GM23338 (cell line): ENCODE measurements around the gene ATP2B1. TPM values are rescaled to one million over a fixed set of nuclear protein-coding genes. Genes with fewer than 3 reads are reported as not detected.

Experiments used
- ATAC-seq: fragments of 200-7000 bp; cut with Tn5 transposase; 3 replicates; pipeline ENCODE4 v1.9.1; 2020
- DNase-seq: peaks from one replicate; pipeline ENCODE4 v3.0.0-alpha.2; 2015; ENCODE audit warnings: low spot score
- H2AFZ ChIP-seq: fragments of 200-600 bp; sonication (generic); 2 replicates; pipeline ENCODE4 v1.8.0; 2016; ENCODE audit warnings: antibody characterized with exemption, mild to moderate bottlenecking, moderate library complexity
- H3F3A ChIP-seq: fragments of 200-600 bp; sonication (generic); replicated peaks from 2 replicates; pipeline ENCODE4 v1.8.0; 2017; ENCODE audit warnings: antibody characterized with exemption, mixed run types, low read depth
- H3K27ac ChIP-seq: fragments of 200-600 bp; sonication (generic); 2 replicates; pipeline ENCODE4 v1.6.1; 2016; ENCODE audit warnings: low read depth
- H3K27me3 ChIP-seq: fragments of 200-600 bp; sonication (generic); 2 replicates; pipeline ENCODE4 v1.8.0; 2016; ENCODE audit warnings: mild to moderate bottlenecking, mixed run types, moderate library complexity; ENCODE audit not compliant: insufficient read depth
- H3K36me3 ChIP-seq: fragments of 200-600 bp; sonication (generic); 2 replicates; pipeline ENCODE4 v1.8.0; 2016; ENCODE audit warnings: mild to moderate bottlenecking; ENCODE audit not compliant: insufficient read depth
- H3K4me1 ChIP-seq: fragments of 200-600 bp; sonication (generic); 2 replicates; pipeline ENCODE4 v1.8.0; 2016; ENCODE audit warnings: mild to moderate bottlenecking, moderate library complexity; ENCODE audit not compliant: insufficient read depth
- H3K4me2 ChIP-seq: fragments of 200-600 bp; sonication (generic); 2 replicates; pipeline ENCODE4 v1.7.1; 2017; ENCODE audit warnings: mixed run types
- H3K4me3 ChIP-seq: fragments of 200-600 bp; sonication (generic); 2 replicates; pipeline ENCODE4 v1.6.1; 2016; ENCODE audit warnings: mixed run types
- H3K79me2 ChIP-seq: fragments of 200-600 bp; sonication (generic); replicated peaks from 2 replicates; pipeline ENCODE4 v1.8.0; 2017; ENCODE audit warnings: mild to moderate bottlenecking; ENCODE audit not compliant: insufficient read depth
- H3K9me2 ChIP-seq: fragments of 200-600 bp; sonication (generic); 2 replicates; pipeline ENCODE4 v1.8.0; 2017; ENCODE audit not compliant: insufficient read depth
- H4K20me1 ChIP-seq: fragments of 200-600 bp; sonication (generic); replicated peaks from 2 replicates; pipeline ENCODE4 v1.8.0; 2017; ENCODE audit warnings: mild to moderate bottlenecking; ENCODE audit not compliant: insufficient read depth
- H3K27ac Mint-ChIP-seq: 2 replicates; pipeline ENCODE4 v1.8.0; 2020; ENCODE audit warnings: inconsistent platforms, mild to moderate bottlenecking, moderate library complexity, mixed read lengths
- H3K27me3 Mint-ChIP-seq: 3 replicates; pipeline ENCODE4 v1.8.0; 2022; ENCODE audit warnings: low read depth, mild to moderate bottlenecking, moderate library complexity, mixed read lengths, inconsistent platforms; ENCODE audit not compliant: insufficient read depth, poor library complexity
- H3K36me3 Mint-ChIP-seq: 3 replicates; pipeline ENCODE4 v1.8.0; 2021; ENCODE audit warnings: low read depth, mild to moderate bottlenecking, inconsistent platforms, moderate library complexity, mixed read lengths
- H3K4me1 Mint-ChIP-seq: 3 replicates; pipeline ENCODE4 v1.8.0; 2020; ENCODE audit warnings: mild to moderate bottlenecking, inconsistent platforms, mixed read lengths
- H3K4me3 Mint-ChIP-seq: 3 replicates; pipeline ENCODE4 v1.8.0; 2021; ENCODE audit warnings: moderate library complexity, mild to moderate bottlenecking, inconsistent platforms, mixed read lengths
- H3K9me3 Mint-ChIP-seq: 3 replicates; pipeline ENCODE4 v1.8.0; 2020; ENCODE audit warnings: moderate library complexity, mild to moderate bottlenecking, inconsistent platforms, mixed read lengths
- CREB1 ChIP-seq: fragments of 250-450 bp; sonication (Bioruptor Pico); IDR thresholded peaks from 2 replicates; pipeline ENCODE4 v1.5.0; 2020; ENCODE audit warnings: low read depth, mild to moderate bottlenecking, moderate library complexity
- EZH2 ChIP-seq: fragments of 200-600 bp; sonication (generic); IDR thresholded peaks from one replicate; pipeline ENCODE4 v1.8.0; 2017; ENCODE audit warnings: antibody characterized with exemption, mild to moderate bottlenecking, low read depth; ENCODE audit not compliant: unreplicated experiment
- EZH2phosphoT487 ChIP-seq: fragments of 200-600 bp; sonication (generic); IDR thresholded peaks from one replicate; pipeline ENCODE4 v1.8.1; 2018; ENCODE audit warnings: antibody characterized with exemption; ENCODE audit not compliant: unreplicated experiment
- JUNB ChIP-seq: IDR thresholded peaks from one replicate; pipeline ENCODE4 v1.6.1; 2016; ENCODE audit warnings: antibody characterized with exemption; ENCODE audit not compliant: unreplicated experiment
- NANOG ChIP-seq: IDR thresholded peaks from 2 replicates; pipeline ENCODE4 v1.6.1; 2016; ENCODE audit warnings: antibody characterized with exemption, borderline replicate concordance
- POLR2AphosphoS5 ChIP-seq: IDR thresholded peaks from 2 replicates; pipeline ENCODE4 v1.6.1; 2016; ENCODE audit warnings: antibody characterized with exemption, low read depth
- STAT1 ChIP-seq: IDR thresholded peaks from one replicate; pipeline ENCODE4 v1.6.1; 2016; ENCODE audit warnings: antibody characterized with exemption; ENCODE audit not compliant: unreplicated experiment
- ZNF114 ChIP-seq: fragments of 250-450 bp; sonication (Bioruptor Pico); IDR thresholded peaks from 2 replicates; pipeline ENCODE4 v1.5.0; 2020; ENCODE audit warnings: mild to moderate bottlenecking, moderate library complexity
- ZNF331 ChIP-seq: fragments of 250-450 bp; sonication (Bioruptor Pico); IDR thresholded peaks from 2 replicates; pipeline ENCODE4 v1.5.0; 2020; ENCODE audit warnings: low read depth, mild to moderate bottlenecking, moderate library complexity
- polyA plus RNA-seq: library from polyadenylated mRNA; unstranded; fragments of >200 nt; fragmentation: Nextera tagmentation; extraction: Ambion mirVana; gene quantifications from 2 replicates; pipeline ENCODE4 v1.2.1, GENCODE V29; 2016
- total RNA-seq: library from RNA; depleted of rRNA; stranded (reverse); fragments of >200 nt; shearing (Covaris generic); gene quantifications from 2 replicates; pipeline ENCODE4 v1.2.3, GENCODE V29; 2014
- TF ChIP-seq, protein P1 (sequence below): fragments of 250-450 bp; sonication (Bioruptor Pico); IDR thresholded peaks from 2 replicates; pipeline ENCODE4 v1.5.0; 2020; ENCODE audit warnings: mild to moderate bottlenecking, moderate library complexity
- TF ChIP-seq, protein P2 (sequence below): IDR thresholded peaks from one replicate; pipeline ENCODE4 v1.6.1; 2018; ENCODE audit warnings: antibody characterized with exemption; ENCODE audit not compliant: unreplicated experiment
- TF ChIP-seq, protein P3 (sequence below): IDR thresholded peaks from 2 replicates; pipeline ENCODE4 v1.6.1; 2016; ENCODE audit warnings: antibody characterized with exemption
- TF ChIP-seq, protein P4 (sequence below), 2 experiments: fragments of 200-600 bp in 1 of 2; sonication (generic) in 1 of 2; conservative IDR thresholded peaks; 2 replicates each; pipeline versions ENCODE4 v1.5.1 to v1.6.1; 2016 to 2017; ENCODE audit warnings: antibody characterized with exemption in 2 of 2, low read depth in 2 of 2, mild to moderate bottlenecking in 2 of 2, moderate library complexity in 1 of 2

The ATP2B1 gene
- total and polyA plus RNA-seq, 2 experiments from 2014 or later = 39.3 to 42.3 TPM

DNA sequence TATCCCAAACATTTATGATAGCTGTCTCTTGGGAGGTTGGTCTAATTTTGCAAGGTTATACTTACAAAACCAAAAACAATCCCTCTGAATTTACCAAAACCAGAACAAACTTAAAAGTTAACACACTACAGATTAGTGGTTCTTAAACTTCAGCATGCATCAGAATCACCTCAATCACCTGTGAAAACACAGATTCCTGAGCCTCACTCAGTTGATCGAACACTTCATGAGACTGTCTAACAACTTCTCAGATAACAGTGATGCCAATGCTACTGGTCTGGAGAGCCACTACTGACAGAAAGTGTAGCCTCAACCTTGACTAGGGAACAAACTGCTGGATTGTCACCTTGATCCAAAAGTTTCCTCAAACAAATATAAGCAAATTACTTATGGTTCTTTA lies 44.2 kb downstream of the ATP2B1 start:
- no peak for DNase-seq
- Mint-ChIP-seq H3K36me3 (no peaks in the 10 kb centered on the region), H3K9me3 (no peaks in the 10 kb centered on the region), H3K4me3 (no peak overlapping the region), H3K27ac (no peak overlapping the region), H3K4me1 (peaks cover 3% of the 10 kb centered on the region), H3K27me3 (no peaks in the 10 kb centered on the region)
- no peaks in the 10 kb centered on the region for H3F3A ChIP-seq
- peaks cover 2% of the 10 kb centered on the region for H3K4me1 ChIP-seq
- TF ChIP-seq POLR2AphosphoS5 = no peak
- TF ChIP-seq, protein P1, sequence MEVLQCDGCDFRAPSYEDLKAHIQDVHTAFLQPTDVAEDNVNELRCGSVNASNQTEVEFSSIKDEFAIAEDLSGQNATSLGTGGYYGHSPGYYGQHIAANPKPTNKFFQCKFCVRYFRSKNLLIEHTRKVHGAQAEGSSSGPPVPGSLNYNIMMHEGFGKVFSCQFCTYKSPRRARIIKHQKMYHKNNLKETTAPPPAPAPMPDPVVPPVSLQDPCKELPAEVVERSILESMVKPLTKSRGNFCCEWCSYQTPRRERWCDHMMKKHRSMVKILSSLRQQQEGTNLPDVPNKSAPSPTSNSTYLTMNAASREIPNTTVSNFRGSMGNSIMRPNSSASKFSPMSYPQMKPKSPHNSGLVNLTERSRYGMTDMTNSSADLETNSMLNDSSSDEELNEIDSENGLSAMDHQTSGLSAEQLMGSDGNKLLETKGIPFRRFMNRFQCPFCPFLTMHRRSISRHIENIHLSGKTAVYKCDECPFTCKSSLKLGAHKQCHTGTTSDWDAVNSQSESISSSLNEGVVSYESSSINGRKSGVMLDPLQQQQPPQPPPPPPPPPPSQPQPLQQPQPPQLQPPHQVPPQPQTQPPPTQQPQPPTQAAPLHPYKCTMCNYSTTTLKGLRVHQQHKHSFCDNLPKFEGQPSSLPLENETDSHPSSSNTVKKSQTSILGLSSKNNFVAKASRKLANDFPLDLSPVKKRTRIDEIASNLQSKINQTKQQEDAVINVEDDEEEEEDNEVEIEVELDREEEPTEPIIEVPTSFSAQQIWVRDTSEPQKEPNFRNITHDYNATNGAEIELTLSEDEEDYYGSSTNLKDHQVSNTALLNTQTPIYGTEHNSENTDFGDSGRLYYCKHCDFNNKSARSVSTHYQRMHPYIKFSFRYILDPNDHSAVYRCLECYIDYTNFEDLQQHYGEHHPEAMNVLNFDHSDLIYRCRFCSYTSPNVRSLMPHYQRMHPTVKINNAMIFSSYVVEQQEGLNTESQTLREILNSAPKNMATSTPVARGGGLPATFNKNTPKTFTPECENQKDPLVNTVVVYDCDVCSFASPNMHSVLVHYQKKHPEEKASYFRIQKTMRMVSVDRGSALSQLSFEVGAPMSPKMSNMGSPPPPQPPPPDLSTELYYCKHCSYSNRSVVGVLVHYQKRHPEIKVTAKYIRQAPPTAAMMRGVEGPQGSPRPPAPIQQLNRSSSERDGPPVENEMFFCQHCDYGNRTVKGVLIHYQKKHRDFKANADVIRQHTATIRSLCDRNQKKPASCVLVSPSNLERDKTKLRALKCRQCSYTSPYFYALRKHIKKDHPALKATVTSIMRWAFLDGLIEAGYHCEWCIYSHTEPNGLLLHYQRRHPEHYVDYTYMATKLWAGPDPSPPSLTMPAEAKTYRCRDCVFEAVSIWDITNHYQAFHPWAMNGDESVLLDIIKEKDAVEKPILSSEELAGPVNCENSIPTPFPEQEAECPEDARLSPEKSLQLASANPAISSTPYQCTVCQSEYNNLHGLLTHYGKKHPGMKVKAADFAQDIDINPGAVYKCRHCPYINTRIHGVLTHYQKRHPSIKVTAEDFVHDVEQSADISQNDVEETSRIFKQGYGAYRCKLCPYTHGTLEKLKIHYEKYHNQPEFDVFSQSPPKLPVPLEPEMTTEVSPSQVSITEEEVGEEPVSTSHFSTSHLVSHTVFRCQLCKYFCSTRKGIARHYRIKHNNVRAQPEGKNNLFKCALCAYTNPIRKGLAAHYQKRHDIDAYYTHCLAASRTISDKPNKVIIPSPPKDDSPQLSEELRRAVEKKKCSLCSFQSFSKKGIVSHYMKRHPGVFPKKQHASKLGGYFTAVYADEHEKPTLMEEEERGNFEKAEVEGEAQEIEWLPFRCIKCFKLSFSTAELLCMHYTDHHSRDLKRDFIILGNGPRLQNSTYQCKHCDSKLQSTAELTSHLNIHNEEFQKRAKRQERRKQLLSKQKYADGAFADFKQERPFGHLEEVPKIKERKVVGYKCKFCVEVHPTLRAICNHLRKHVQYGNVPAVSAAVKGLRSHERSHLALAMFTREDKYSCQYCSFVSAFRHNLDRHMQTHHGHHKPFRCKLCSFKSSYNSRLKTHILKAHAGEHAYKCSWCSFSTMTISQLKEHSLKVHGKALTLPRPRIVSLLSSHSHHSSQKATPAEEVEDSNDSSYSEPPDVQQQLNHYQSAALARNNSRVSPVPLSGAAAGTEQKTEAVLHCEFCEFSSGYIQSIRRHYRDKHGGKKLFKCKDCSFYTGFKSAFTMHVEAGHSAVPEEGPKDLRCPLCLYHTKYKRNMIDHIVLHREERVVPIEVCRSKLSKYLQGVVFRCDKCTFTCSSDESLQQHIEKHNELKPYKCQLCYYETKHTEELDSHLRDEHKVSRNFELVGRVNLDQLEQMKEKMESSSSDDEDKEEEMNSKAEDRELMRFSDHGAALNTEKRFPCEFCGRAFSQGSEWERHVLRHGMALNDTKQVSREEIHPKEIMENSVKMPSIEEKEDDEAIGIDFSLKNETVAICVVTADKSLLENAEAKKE (CRISPR knock-in tag) = no peak
- no peak for TF ChIP-seq STAT1
- no peak for TF ChIP-seq ZNF114 (CRISPR knock-in tag)
- TF ChIP-seq ZNF331 (CRISPR knock-in tag) = no peak
- TF ChIP-seq EZH2 = no peak
- no peak for TF ChIP-seq CREB1
- no peak for TF ChIP-seq JUNB
- TF ChIP-seq NANOG = no peak
- TF ChIP-seq, protein P2, sequence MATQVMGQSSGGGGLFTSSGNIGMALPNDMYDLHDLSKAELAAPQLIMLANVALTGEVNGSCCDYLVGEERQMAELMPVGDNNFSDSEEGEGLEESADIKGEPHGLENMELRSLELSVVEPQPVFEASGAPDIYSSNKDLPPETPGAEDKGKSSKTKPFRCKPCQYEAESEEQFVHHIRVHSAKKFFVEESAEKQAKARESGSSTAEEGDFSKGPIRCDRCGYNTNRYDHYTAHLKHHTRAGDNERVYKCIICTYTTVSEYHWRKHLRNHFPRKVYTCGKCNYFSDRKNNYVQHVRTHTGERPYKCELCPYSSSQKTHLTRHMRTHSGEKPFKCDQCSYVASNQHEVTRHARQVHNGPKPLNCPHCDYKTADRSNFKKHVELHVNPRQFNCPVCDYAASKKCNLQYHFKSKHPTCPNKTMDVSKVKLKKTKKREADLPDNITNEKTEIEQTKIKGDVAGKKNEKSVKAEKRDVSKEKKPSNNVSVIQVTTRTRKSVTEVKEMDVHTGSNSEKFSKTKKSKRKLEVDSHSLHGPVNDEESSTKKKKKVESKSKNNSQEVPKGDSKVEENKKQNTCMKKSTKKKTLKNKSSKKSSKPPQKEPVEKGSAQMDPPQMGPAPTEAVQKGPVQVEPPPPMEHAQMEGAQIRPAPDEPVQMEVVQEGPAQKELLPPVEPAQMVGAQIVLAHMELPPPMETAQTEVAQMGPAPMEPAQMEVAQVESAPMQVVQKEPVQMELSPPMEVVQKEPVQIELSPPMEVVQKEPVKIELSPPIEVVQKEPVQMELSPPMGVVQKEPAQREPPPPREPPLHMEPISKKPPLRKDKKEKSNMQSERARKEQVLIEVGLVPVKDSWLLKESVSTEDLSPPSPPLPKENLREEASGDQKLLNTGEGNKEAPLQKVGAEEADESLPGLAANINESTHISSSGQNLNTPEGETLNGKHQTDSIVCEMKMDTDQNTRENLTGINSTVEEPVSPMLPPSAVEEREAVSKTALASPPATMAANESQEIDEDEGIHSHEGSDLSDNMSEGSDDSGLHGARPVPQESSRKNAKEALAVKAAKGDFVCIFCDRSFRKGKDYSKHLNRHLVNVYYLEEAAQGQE = no peak
- TF ChIP-seq, protein P3, sequence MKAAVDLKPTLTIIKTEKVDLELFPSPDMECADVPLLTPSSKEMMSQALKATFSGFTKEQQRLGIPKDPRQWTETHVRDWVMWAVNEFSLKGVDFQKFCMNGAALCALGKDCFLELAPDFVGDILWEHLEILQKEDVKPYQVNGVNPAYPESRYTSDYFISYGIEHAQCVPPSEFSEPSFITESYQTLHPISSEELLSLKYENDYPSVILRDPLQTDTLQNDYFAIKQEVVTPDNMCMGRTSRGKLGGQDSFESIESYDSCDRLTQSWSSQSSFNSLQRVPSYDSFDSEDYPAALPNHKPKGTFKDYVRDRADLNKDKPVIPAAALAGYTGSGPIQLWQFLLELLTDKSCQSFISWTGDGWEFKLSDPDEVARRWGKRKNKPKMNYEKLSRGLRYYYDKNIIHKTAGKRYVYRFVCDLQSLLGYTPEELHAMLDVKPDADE = no peak
- no peak for TF ChIP-seq EZH2phosphoT487
- TF ChIP-seq, protein P4, sequence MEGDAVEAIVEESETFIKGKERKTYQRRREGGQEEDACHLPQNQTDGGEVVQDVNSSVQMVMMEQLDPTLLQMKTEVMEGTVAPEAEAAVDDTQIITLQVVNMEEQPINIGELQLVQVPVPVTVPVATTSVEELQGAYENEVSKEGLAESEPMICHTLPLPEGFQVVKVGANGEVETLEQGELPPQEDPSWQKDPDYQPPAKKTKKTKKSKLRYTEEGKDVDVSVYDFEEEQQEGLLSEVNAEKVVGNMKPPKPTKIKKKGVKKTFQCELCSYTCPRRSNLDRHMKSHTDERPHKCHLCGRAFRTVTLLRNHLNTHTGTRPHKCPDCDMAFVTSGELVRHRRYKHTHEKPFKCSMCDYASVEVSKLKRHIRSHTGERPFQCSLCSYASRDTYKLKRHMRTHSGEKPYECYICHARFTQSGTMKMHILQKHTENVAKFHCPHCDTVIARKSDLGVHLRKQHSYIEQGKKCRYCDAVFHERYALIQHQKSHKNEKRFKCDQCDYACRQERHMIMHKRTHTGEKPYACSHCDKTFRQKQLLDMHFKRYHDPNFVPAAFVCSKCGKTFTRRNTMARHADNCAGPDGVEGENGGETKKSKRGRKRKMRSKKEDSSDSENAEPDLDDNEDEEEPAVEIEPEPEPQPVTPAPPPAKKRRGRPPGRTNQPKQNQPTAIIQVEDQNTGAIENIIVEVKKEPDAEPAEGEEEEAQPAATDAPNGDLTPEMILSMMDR (conservative IDR thresholded peaks at IDR 0.05; ENCODE audit: low read depth in 2 of 2) = no peak
- no peak overlapping the region for H3K4me3 ChIP-seq
- H3K36me3 ChIP-seq = no peaks in the 10 kb centered on the region
- peaks cover 42% of the 10 kb centered on the region for H3K79me2 ChIP-seq
- peaks cover 5% of the 10 kb centered on the region; the same call in 1 of the 2 replicates for H4K20me1 ChIP-seq
- H3K27me3 ChIP-seq = no peaks in the 10 kb centered on the region
- H3K9me2 ChIP-seq = 0 out of 2 replicates have a peak, but pooled peaks cover 3% of the 10 kb centered on the region
- H2AFZ ChIP-seq = no peak overlapping the region
- ATAC-seq = no peak
- H3K27ac ChIP-seq = no peak overlapping the region
- no peak overlapping the region for H3K4me2 ChIP-seq
